ENCODE results near the gene FAM43A. TPM values are rescaled to one million over a fixed set of nuclear protein-coding genes. Genes with fewer than 3 reads are reported as not detected.

FAM43A gene
- total and polyA plus RNA-seq, 4 donors: 9.7 to 51.7 (median 20.6) TPM

DNA sequence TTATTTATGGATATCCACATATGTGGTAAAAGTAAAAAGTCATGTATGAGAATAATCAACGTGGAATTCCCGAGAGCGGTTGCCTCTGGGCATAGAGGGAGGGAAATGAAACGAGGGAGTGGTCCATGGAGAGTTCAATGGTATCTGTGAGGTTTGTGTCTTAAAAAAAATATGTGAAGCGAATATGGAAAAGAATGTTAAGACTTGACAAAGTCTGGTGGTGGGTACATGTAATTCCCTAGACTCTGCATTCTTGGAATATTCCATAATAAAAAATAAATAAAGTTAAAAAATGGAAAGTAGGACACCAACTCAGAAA lies 28.4 kb downstream of the FAM43A start:
- no peak overlapping the region for H3K27ac ChIP-seq (ENCODE audit: low read depth, low read length)
- H3K4me3 ChIP-seq (ENCODE audit: low read depth, low read length): no peak overlapping the region
- no peaks in the 10 kb centered on the region for H3K27me3 ChIP-seq (ENCODE audit: control insufficient read depth, insufficient read depth, low read length)
- no peaks in the 10 kb centered on the region for H3K9me3 ChIP-seq (ENCODE audit: control insufficient read depth, insufficient read depth, low read length)
- no peak for DNase-seq (ENCODE audit: low read depth in 4 of 6, low spot score in 6 of 6)
- no peaks in the 10 kb centered on the region for H3K36me3 ChIP-seq (ENCODE audit: control insufficient read depth, insufficient read depth, low read length)
- WGBS (ENCODE audit: insufficient coverage): 79% methylated on average over 4 of the region's 5 CpGs
- no peaks in the 10 kb centered on the region for H3K4me1 ChIP-seq (ENCODE audit: control insufficient read depth, insufficient read depth, low read length)

DNA sequence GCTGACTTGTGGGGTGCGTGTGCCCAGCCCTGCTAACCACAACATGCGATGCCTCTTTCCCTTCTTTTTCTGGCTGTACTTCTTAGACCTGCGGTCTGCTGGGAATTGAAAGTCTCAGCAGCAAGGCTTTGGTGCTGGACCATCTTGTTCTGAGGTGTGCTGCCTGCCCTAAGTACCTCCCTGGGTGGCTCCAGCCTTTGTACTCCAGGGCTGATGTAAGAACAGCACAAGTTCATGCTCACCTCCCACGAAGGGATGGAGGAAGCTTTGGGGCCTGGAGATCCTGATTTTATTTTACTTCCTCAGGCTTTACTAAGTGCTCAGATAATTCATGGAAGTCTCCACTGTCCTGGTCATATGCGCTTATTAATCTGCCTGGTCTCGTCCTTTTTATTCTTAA lies 28.9 kb downstream of the FAM43A start:
- 81% methylated on average over 6 of the region's 6 CpGs for WGBS (ENCODE audit: insufficient coverage)
- H3K9me3 ChIP-seq (ENCODE audit: control insufficient read depth, insufficient read depth, low read length): no peaks in the 10 kb centered on the region
- no peak for DNase-seq (ENCODE audit: low read depth in 4 of 6, low spot score in 6 of 6)
- no peaks in the 10 kb centered on the region for H3K36me3 ChIP-seq (ENCODE audit: control insufficient read depth, insufficient read depth, low read length)
- H3K27ac ChIP-seq (ENCODE audit: low read depth, low read length): no peak overlapping the region
- H3K4me3 ChIP-seq (ENCODE audit: low read depth, low read length): no peak overlapping the region
- no peaks in the 10 kb centered on the region for H3K27me3 ChIP-seq (ENCODE audit: control insufficient read depth, insufficient read depth, low read length)
- no peaks in the 10 kb centered on the region for H3K4me1 ChIP-seq (ENCODE audit: control insufficient read depth, insufficient read depth, low read length)

DNA sequence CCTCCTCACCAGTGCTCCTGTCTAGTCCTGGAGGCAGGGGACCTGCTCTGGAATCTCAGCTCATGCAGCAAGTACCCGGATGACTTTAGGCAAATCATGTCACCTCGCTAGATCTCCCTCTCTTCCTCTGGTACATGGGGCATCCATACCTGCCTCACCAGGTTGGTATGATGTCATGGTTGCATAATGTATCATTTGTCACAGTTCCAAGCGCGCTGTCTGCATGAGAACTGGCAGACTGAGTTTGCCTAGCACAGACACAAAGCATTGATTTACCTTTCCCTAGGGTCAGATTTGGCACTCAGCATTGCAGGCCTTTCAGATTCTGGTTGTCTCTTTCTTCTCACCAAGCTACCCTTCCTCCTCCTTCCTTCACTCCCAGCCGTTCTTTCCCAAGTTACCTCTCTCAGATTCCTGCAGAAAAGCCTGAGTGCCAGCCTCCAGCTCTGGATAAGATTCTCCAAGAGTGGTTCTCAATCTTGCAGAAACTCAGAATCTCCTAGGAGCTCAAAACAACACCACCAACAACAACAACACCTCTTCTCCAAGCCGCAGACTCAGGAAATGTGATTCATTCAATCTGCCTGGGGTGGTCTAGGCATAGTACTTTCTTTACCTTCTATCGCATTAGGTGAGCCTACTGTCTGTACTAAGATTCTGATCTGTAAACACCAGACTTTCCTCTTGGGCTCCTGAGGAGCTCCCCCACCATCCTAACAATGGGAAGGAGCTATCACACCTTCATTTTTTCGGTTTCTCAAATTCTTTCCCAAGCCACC lies 29.5 kb downstream of the FAM43A start:
- no peaks in the 10 kb centered on the region for H3K36me3 ChIP-seq (ENCODE audit: control insufficient read depth, insufficient read depth, low read length)
- no peak overlapping the region for H3K4me3 ChIP-seq (ENCODE audit: low read depth, low read length)
- H3K4me1 ChIP-seq (ENCODE audit: control insufficient read depth, insufficient read depth, low read length): no peaks in the 10 kb centered on the region
- H3K27me3 ChIP-seq (ENCODE audit: control insufficient read depth, insufficient read depth, low read length): no peaks in the 10 kb centered on the region
- no peaks in the 10 kb centered on the region for H3K9me3 ChIP-seq (ENCODE audit: control insufficient read depth, insufficient read depth, low read length)
- WGBS (ENCODE audit: insufficient coverage): 86% methylated on average over 6 of the region's 8 CpGs
- DNase-seq (ENCODE audit: low read depth in 4 of 6, low spot score in 6 of 6): peak in 1 of 6 donors; percentile 45
- no peak overlapping the region for H3K27ac ChIP-seq (ENCODE audit: low read depth, low read length)

DNA sequence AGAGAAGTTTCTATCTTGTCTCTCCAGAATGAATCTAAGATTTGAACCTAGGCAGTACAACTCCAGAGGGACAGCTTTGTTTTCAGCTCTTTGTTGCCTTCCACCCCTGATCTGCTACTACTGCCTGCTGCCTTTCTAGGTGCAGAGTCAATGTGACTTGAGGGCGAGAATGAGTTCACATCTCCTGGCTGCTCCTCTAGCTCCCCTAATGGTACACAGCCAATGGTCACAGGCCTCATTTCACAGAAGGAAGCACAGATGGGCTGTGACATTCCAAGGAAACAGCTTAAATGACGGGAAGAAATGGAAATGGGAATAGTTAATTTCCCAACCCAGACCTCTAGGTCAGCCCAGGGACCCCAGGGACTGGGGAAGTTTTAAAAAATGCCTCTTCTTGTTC lies 32.4 kb downstream of the FAM43A start:
- 100% methylated on average over 1 of the region's 2 CpGs for WGBS (ENCODE audit: insufficient coverage)
- Histone ChIP-seq H3K4me3 (ENCODE audit: low read depth, low read length) (no peak overlapping the region), H3K36me3 (ENCODE audit: control insufficient read depth, insufficient read depth, low read length) (no peaks in the 10 kb centered on the region), H3K9me3 (ENCODE audit: control insufficient read depth, insufficient read depth, low read length) (no peaks in the 10 kb centered on the region), H3K4me1 (ENCODE audit: control insufficient read depth, insufficient read depth, low read length) (no peaks in the 10 kb centered on the region), H3K27me3 (ENCODE audit: control insufficient read depth, insufficient read depth, low read length) (no peaks in the 10 kb centered on the region), H3K27ac (ENCODE audit: low read depth, low read length) (no peak overlapping the region)
- no peak for DNase-seq (ENCODE audit: low read depth in 4 of 6, low spot score in 6 of 6)

DNA sequence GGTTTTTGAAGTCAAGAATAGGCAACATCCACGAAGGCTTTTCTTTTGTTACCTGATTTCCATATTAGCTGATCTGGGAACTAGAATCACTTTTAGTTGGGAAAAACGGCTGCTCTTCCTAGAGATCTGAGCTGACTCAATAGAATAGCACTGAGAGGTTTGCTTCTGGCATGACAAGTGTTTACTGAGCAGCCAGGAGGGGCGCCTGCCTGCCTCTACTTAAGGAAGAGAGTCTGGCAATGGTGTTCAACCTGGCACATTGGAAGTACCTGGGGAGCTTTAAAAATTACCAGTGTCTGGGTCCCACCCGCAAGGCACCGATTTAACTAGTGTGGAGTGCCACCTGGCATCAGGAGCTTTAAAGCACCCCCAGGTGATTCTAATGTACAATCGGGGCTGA lies 34.4 kb downstream of the FAM43A start:
- Histone ChIP-seq H3K9me3 (ENCODE audit: control insufficient read depth, insufficient read depth, low read length) (no peaks in the 10 kb centered on the region), H3K4me3 (ENCODE audit: low read depth, low read length) (no peak overlapping the region), H3K27ac (ENCODE audit: low read depth, low read length) (no peak overlapping the region), H3K36me3 (ENCODE audit: control insufficient read depth, insufficient read depth, low read length) (no peaks in the 10 kb centered on the region), H3K4me1 (ENCODE audit: control insufficient read depth, insufficient read depth, low read length) (no peaks in the 10 kb centered on the region), H3K27me3 (ENCODE audit: control insufficient read depth, insufficient read depth, low read length) (no peaks in the 10 kb centered on the region)
- no peak for DNase-seq (ENCODE audit: low read depth in 4 of 6, low spot score in 6 of 6)
- WGBS (ENCODE audit: insufficient coverage): 89% methylated on average over 4 of the region's 6 CpGs

DNA sequence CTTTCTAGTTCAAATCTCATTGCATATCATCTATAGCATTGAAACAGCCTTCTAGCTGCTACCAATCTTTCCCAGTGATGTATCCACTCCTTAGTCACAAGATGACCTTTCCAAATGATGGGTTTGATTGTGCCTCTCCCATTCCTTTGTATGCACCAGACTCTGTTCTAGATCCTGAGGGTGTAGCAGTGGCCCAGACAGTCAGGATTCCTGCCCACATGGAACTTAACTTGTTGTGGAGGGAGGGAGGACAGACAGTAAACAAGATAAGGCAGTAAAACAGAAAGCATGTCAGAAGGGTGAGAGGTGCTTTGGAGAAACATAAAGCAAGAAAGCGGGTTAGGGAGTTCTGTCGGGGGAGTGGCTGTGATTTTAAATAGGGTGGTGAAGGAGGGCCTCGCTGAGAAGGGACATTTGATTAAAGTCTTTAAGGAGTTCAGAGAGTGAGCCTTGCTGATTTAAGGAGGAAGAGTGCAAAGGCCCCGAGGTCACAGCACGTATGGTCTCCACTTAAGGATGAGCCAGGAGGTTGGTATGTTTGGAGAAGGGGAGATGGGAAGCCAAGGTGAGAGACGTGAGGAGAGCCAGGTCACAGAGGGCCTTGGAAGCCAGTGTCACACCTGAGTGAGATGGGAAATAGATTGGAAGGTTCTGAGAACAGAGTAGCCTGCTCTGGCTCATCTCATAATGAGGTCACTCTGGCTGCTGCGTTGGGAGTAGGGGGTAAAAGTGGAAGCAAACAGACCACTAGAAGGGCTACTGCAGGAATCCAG lies 38.3 kb downstream of the FAM43A start:
- Histone ChIP-seq H3K9me3 (ENCODE audit: control insufficient read depth, insufficient read depth, low read length) (no peaks in the 10 kb centered on the region), H3K27me3 (ENCODE audit: control insufficient read depth, insufficient read depth, low read length) (peaks cover 2% of the 10 kb centered on the region), H3K36me3 (ENCODE audit: control insufficient read depth, insufficient read depth, low read length) (no peaks in the 10 kb centered on the region), H3K4me3 (ENCODE audit: low read depth, low read length) (no peak overlapping the region), H3K4me1 (ENCODE audit: control insufficient read depth, insufficient read depth, low read length) (peaks cover 3% of the 10 kb centered on the region), H3K27ac (ENCODE audit: low read depth, low read length) (no peak overlapping the region)
- DNase-seq (ENCODE audit: low read depth in 4 of 6, low spot score in 6 of 6): no peak
- 70% methylated on average over 6 of the region's 7 CpGs for WGBS (ENCODE audit: insufficient coverage)

DNA sequence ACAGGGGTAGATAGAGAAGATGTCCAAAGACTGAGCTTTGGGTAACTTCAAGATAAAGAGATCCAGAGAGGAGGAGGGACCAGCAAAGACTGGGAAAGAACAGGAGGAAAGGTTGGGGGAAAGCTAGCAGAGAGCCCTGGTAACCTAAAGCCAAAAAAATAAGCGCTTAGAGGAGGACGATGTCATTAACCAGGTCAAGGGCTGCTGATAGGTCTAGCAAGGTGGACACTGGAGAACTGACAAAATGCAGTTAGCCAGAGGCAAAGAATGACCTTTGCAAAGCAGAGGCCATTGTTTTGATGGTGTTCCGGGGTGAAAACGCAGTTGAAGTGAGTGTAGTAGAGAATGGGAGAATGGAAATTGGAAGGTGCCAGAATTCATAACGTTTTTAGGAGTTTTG lies 39.7 kb downstream of the FAM43A start:
- DNase-seq (ENCODE audit: low read depth in 4 of 6, low spot score in 6 of 6): no peak
- Histone ChIP-seq H3K36me3 (ENCODE audit: control insufficient read depth, insufficient read depth, low read length) (no peaks in the 10 kb centered on the region), H3K27ac (ENCODE audit: low read depth, low read length) (no peak overlapping the region), H3K27me3 (ENCODE audit: control insufficient read depth, insufficient read depth, low read length) (peaks cover 2% of the 10 kb centered on the region), H3K4me1 (ENCODE audit: control insufficient read depth, insufficient read depth, low read length) (peaks cover 3% of the 10 kb centered on the region), H3K9me3 (ENCODE audit: control insufficient read depth, insufficient read depth, low read length) (no peaks in the 10 kb centered on the region), H3K4me3 (ENCODE audit: low read depth, low read length) (no peak overlapping the region)
- WGBS (ENCODE audit: insufficient coverage): 67% methylated on average over 5 of the region's 5 CpGs

DNA sequence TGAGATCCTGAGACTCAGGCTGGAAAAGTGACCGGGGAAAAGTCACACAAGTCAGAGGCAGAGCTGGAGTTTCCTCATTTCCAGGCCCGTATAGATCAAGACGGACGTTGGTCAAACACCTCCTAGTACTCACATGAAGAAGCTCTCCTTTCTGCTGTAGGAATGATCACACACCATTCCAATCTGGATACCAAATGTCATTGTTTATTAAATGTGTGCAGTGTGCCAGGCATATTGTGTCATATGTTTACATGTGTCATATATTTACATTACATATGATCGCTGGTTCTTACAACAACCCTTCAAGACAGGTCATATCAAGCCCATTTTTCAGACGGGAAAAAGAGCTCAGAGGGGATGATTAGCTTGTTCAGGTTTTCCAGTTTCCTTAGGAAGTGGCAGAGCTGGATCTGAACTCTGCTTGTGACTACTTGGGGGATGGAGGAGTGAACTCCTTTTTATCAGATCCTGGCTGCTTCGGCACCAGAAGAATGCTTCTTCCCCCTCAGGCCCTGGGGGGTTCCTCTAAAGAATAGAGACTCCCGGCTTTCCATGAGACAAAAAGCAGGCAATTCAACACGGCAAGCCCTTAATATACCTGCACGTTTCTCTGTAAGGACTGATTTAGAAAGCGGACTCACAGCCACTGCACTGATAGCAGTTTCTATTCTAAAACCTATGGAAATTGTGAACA lies 41.9 kb downstream of the FAM43A start:
- Histone ChIP-seq H3K27ac (ENCODE audit: low read depth, low read length) (no peak overlapping the region), H3K4me3 (ENCODE audit: low read depth, low read length) (no peak overlapping the region), H3K36me3 (ENCODE audit: control insufficient read depth, insufficient read depth, low read length) (no peaks in the 10 kb centered on the region), H3K27me3 (ENCODE audit: control insufficient read depth, insufficient read depth, low read length) (peaks cover 8% of the 10 kb centered on the region), H3K9me3 (ENCODE audit: control insufficient read depth, insufficient read depth, low read length) (no peaks in the 10 kb centered on the region), H3K4me1 (ENCODE audit: control insufficient read depth, insufficient read depth, low read length) (peaks cover 3% of the 10 kb centered on the region)
- no peak for DNase-seq (ENCODE audit: low read depth in 4 of 6, low spot score in 6 of 6)
- WGBS (ENCODE audit: insufficient coverage): 63% methylated on average over 4 of the region's 11 CpGs

DNA sequence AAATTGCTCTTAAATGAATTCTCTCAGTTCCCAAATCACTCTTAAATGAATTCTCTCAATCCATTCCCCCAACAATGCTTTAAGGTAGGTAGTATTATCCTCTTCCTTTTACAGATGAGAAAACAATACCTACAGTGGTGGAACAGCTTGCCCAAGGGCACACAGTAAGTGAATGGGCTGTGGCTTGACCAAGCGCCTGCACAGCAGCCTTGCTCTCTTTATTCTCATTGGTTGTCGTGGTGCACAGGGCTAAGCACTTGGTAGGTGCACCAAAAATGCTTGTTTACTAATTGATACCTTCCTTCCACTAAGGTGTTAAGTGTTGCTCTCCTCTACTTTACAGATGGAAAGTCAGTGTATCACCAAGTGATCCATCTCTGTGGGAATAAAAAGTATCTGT lies 43.3 kb downstream of the FAM43A start:
- H3K9me3 ChIP-seq (ENCODE audit: control insufficient read depth, insufficient read depth, low read length): no peaks in the 10 kb centered on the region
- H3K4me3 ChIP-seq (ENCODE audit: low read depth, low read length): no peak overlapping the region
- H3K27ac ChIP-seq (ENCODE audit: low read depth, low read length): no peak overlapping the region
- WGBS (ENCODE audit: insufficient coverage): no CpG with 5 or more reads among the region's 2 CpGs
- peaks cover 3% of the 10 kb centered on the region for H3K4me1 ChIP-seq (ENCODE audit: control insufficient read depth, insufficient read depth, low read length)
- H3K36me3 ChIP-seq (ENCODE audit: control insufficient read depth, insufficient read depth, low read length): no peaks in the 10 kb centered on the region
- peaks cover 11% of the 10 kb centered on the region for H3K27me3 ChIP-seq (ENCODE audit: control insufficient read depth, insufficient read depth, low read length)
- DNase-seq (ENCODE audit: low read depth in 4 of 6, low spot score in 6 of 6): no peak

All from spinal cord (tissue), 10 donors.